Lower leg skin (tissue), 3 donors: ENCODE data around the gene SLC29A1.

Experiments used
- POLR2A ChIP-seq, 2 donors: fragments of 450-650 bp; IDR thresholded peaks; one replicate each; pipeline ENCODE4 v1.6.1; 2016 to 2017; ENCODE audit warnings: antibody characterized with exemption in 2 of 2, mild to moderate bottlenecking in 1 of 2, moderate library complexity in 1 of 2
- TF ChIP-seq, protein P1 (sequence below), 3 donors: fragments of 450-650 bp; IDR thresholded peaks; one replicate each; pipeline ENCODE4 v1.5.1; 2016; ENCODE audit warnings: antibody characterized with exemption in 3 of 3, mild to moderate bottlenecking in 3 of 3, moderate library complexity in 2 of 3

DNA sequence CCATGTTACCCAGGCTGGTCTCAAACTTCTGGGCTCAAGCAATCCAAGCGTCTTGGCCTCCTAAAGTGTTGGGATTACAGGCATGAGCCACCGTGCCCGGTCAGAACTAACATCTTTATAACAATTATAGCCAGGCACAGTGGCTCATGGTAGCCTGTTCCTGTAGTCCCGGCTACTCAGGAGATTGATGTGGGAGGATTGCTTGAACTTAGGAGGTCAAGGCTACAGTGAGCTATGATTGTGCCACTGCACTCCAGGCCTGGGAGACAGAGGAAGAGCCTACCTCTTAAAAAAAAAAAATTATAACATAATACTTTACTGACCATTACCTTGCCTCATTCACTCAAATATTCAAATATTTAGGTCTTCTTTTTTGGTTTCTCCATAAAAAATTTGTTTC lies 23.5 kb upstream of the SLC29A1 start:
- TF ChIP-seq, protein P1, sequence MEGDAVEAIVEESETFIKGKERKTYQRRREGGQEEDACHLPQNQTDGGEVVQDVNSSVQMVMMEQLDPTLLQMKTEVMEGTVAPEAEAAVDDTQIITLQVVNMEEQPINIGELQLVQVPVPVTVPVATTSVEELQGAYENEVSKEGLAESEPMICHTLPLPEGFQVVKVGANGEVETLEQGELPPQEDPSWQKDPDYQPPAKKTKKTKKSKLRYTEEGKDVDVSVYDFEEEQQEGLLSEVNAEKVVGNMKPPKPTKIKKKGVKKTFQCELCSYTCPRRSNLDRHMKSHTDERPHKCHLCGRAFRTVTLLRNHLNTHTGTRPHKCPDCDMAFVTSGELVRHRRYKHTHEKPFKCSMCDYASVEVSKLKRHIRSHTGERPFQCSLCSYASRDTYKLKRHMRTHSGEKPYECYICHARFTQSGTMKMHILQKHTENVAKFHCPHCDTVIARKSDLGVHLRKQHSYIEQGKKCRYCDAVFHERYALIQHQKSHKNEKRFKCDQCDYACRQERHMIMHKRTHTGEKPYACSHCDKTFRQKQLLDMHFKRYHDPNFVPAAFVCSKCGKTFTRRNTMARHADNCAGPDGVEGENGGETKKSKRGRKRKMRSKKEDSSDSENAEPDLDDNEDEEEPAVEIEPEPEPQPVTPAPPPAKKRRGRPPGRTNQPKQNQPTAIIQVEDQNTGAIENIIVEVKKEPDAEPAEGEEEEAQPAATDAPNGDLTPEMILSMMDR (IDR thresholded peaks at IDR 0.05): no peak
- no peak for TF ChIP-seq POLR2A (IDR thresholded peaks at IDR 0.05)
